GM12891 (cell line): ENCODE data around the gene LRP1B.

Source experiments
- POLR2A ChIP-seq: IDR thresholded peaks from 2 replicates; pipeline ENCODE4 v1.6.1; 2011; ENCODE audit warnings: low read depth, low read length, control low read depth
- POLR2AphosphoS5 ChIP-seq: IDR thresholded peaks from 2 replicates; pipeline ENCODE4 v1.6.1; 2011; ENCODE audit warnings: low read depth, low read length, control low read depth

- TF ChIP-seq POLR2A (no peak), POLR2AphosphoS5 (no peak)
Observed at GRCh38 chr2:142165790-142166189, 35.0 kb upstream of the LRP1B start.
